Measurements from ENCODE around the gene NTM.
"Not testable (repeated sequence)": the region's sequence is repeated elsewhere in the genome, so short reads cannot be mapped to it uniquely, and the experiment has no call there.

The NTM gene

DNA sequence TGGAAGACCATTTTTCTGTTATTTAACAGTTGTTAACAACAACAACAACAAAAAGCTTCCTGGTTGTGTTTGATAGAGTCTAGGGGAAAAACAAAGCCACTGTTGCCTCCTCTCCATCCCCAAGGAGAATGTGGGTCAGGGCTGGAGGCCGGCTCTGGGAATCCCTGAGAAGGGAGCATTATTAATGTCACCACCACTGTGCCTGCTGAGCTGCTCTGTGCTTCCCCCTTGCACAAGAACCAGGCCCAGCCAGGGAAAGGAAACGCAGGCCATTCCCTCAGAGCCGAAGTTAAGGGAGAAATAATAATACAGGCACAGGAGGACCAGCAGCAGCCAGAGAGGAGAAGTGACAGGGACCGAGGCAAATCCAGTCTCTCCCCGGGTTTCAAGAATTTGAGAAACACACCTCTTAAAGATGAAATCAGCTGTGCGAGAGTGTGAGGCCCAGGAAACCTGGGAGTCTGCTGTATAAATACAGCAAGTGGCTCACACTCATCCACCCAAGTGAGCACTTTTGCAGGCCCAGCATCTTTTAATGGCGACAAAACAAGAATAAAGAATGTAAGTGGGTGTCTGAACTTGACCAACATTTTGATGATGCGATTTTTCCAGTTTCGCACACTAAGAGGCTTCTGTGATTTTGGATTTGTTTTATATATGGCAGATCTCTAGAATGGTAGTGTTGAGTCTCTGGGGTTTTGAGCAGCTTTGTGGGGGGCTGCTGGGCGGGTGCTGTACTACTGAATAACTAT, 539.2 kb downstream of the NTM start:
- no peak for DNase-seq

DNA sequence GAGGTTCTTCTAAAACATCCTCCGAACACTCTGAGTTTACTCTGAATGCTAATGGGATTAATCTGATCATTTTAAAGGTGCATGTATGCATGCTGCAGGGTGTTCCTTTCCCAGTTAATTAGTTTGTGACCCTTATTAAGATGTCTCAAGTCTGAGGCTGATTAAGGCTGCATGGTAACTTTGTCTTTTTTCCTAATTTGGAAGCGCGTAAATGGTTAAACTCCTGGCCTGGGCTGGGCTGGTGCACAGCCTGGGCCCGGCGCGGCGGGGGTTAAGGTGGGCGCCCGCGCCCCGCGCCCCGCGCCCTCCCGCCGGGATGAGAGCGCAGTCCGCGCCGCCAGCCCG, 539.7 kb downstream of the NTM start:
- no peak for DNase-seq

DNA sequence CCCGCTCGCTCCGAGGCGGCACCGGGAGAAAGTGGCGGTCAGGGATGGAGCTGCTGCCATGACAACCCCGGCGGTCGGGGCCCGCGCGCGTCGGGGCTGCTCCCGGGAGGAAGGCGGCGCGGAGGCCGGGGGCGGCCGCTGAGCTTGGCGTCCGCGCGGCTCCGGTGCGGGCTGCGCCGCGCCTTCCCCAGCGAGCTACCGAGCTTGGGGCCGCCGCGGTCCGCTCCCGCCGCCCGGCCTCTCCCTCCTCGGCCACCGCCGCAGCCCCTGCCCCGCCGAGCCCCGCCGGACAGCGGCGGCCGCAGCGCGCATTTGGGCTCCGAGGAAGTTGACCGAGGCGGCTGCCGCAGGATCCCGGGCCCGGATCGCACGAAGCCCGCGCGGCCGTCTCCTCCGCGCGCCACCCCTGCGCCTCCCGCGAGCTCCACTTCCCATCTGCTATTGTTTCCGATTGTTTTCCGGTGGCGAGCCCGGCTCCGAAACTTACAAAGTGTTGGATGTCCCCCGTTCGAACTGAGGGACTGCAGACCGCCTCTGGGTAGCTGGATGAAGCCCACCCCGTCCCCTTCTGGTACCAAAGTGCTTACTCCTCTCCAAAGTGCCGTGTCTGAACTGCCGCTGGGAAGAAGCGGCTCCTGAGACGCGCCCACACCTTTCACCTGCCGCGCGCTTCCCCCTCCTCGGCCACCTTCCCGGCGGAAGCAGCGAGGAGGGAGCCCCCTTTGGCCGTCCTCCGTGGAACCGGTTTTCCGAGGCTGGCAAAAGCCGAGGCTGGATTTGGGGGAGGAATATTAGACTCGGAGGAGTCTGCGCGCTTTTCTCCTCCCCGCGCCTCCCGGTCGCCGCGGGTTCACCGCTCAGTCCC, 540.3 kb downstream of the NTM start:
- DNase-seq = no peak

GRCh38 chr11:131911388-131912032, 541.1 kb downstream of the NTM start:
- DNase-seq = not testable (repeated sequence)

DNA sequence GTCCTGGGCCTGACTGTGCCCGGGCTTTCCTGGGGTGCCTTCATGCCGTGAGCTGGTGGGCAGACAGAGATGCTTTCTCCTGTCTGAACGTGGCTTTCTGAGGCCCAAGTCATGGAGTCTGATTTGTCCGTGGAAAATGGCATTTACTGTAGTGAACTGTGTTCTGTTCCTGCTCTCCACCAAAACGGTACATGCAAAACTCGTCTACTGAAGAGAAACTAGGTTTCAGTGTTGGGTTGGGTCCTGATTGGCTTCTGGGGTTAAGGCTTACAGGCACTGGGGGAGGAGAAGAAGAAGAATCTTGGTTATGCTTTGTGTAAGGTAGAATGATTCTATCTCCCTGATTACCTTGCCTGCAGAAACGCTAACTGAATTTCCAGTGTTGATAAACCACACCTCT, 541.7 kb downstream of the NTM start:
- DNase-seq = no peak

- DNase-seq = no peak
These were observed 542.9 kb downstream of the NTM start for GRCh38 chr11:131913267-131913666.

GRCh38 chr11:131914361-131914774, 544.0 kb downstream of the NTM start:
- DNase-seq = no peak

- DNase-seq = no peak
These were observed 546.2 kb downstream of the NTM start for GRCh38 chr11:131916638-131917037.

DNA sequence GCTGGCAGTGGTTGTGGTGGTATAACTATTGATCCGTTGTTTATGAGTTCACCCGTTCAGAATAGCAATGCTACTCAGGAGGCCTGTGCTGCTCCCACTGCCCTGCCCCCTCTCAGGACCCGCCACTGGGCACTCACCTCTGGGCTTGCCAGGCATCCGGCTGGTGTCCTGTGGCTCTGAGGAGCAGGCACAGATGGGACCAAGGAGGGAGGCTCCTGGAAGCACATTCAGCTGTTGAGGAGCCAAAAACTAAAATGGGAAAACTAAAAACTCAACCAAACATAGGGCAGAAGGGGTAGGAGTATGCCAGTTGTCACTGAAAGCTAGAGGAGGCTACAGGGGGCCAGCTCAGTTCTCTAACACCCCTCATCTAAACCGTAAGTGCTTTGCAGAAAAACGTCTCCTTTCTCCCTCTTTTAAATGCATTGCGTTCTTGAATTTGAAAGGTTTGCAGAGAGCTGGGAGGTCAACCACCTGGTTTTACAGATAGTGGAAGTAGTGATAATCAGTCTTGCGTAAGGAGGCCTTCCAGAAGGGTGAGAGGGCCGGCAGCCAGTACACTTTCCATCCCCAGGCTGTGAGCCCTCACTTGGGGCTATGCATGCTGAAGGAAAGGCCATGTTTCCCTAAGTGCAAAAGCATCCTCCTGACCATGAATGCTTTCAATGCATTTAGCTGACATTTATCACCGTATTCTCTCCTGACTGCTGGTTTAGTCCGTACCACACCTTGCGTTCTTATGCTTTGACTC, 547.4 kb downstream of the NTM start:
- no peak for DNase-seq

DNA sequence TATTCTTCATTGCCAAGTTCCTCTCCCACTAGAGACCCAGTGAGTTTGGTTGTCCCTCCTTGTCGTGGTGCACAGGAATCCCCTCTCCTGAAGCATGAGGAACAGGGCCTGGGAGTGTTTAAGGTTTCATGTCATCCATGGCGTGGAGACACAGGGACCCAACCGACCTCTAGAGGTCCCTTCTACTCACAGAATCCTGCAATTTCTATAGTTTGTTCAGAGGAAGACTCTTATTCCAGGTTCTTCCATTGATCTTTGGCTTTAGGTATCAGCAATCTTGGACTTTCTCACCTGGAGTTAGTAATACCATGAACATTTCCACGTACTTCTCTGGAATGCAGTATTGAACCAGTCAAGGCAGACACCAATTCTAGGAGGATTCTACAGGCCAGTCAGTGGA, 548.2 kb downstream of the NTM start:
- no peak for DNase-seq

GRCh38 chr11:131922220-131922619, 551.8 kb downstream of the NTM start:
- DNase-seq = no peak

DNA sequence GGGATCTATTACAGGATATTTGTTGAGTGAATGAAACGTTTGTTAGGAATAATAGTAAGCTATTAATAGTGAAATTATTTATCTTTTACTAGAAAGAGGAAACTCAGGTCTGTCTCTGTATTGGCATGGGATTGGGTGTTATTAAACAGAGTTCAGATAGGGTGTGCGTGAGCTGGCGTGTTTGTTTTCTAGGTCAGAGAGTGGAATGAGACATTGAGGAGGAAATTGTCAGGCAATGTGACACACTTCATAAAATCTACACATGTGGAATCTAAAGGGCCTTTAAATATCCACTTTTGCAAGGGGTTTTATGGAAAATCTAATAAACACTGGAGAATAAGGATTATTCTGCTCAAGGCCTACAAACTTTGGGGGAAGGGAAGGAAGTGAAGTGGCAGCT, 552.9 kb downstream of the NTM start:
- no peak for DNase-seq

DNA sequence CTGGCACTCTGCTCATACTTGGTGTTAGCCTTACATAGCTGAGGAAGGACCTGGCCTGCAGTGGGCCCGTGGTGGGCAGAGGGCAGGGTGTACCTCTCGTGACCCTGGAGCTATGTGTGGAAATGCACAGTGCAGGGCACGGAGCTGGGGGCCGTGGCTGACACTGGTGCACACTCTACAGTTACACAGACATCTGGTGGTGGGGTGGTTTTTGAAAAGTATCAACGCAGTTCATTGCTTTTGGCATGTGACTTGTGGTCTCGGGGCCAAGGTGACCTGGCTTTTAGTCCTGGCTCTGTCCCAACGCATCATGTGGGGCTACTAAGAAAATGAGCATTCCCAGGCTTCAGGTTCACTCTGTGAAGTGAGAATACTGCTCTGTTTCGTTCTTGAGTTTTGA, 553.6 kb downstream of the NTM start:
- no peak for DNase-seq

- no peak for DNase-seq
These were observed 554.2 kb downstream of the NTM start for GRCh38 chr11:131924457-131925201.

- no peak for DNase-seq
These were observed 555.4 kb downstream of the NTM start for GRCh38 chr11:131925829-131926228.

- DNase-seq = no peak
These were observed 558.6 kb downstream of the NTM start for GRCh38 chr11:131928992-131929391.

DNA sequence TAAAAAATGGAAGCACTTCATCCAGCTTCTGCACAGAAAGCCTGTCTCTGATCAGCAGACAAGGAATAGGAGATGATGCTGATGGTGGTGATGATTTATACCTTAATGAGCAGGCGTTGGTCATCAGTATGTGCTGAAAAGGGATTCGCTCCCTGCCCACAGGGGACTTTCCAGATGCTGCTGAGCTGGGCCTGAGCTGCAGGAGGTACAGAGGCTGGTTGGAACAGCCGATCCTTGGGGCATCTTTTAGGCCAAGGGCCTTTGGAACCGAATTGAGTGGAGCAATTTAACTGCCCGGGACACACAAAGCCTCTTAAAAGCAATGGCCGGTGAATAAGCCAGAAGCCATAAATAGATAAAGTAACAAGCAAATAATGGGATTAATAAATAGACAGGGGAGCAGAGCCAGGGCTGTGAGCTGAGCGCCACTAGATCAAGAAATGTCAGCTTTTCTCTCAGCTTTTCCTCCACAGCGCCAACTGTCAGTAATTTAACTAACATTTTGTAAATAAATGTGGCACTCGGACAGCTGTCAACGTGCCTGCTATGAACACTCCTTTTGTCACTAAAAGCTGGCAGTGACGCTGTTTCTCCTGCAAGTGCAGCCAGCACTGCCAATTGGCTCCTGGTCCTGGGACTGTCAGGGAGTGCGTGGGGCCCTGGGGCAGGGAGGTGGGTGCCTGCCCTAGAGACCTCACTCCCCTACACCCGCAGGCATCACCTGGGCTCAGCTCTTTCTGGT, 562.3 kb downstream of the NTM start:
- DNase-seq = no peak

- DNase-seq = no peak
These were observed 563.6 kb downstream of the NTM start for GRCh38 chr11:131934006-131934405.

GRCh38 chr11:131938351-131938751, 567.9 kb downstream of the NTM start:
- no peak for DNase-seq

GRCh38 chr11:131940126-131940525, 569.7 kb downstream of the NTM start:
- no peak for DNase-seq

DNA sequence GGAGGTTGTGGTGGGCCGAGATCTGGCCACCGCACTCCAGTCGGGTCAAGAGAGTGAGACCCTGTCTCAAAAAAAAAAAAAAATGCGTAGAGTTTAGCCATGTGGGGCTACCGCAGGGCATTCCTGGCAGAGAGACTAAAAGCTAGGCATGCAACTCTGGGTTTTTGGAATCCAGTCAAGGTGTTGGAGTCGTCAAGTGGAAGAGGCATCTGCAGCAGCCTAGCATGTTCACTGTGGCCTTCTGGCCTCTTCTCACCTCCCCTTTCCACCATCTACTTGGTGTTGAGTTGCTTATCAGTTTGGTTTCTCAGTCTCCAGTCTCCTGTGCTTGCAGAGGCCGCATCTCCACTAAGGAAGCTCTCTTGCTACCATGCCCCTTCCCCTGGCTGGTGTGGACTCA, 572.5 kb downstream of the NTM start:
- no peak for DNase-seq

GRCh38 chr11:131943295-131943694, 572.9 kb downstream of the NTM start:
- DNase-seq = no peak
